GM19452 (cell line): ENCODE results near the gene LHB.
"Not testable (repeated sequence)": the region's sequence is repeated elsewhere in the genome, so short reads cannot be mapped to it uniquely, and the experiment has no call there.

Experiments
- ATAC-seq: cut with Tn5 transposase; IDR thresholded peaks from one replicate; pipeline ENCODE4 v1.9.1; 2021; ENCODE audit not compliant: unreplicated experiment

LHB gene

GRCh38 chr19:49017041-49017665 lies at the start of gene LHB:
LHB (minus strand) TSS chr19:49017091; CDS start chr19:49017081, 10 bp downstream.
- ATAC-seq = no peak

GRCh38 chr19:49065905-49066512 lies 49.1 kb upstream of the LHB start:
- no peak for ATAC-seq

DNA sequence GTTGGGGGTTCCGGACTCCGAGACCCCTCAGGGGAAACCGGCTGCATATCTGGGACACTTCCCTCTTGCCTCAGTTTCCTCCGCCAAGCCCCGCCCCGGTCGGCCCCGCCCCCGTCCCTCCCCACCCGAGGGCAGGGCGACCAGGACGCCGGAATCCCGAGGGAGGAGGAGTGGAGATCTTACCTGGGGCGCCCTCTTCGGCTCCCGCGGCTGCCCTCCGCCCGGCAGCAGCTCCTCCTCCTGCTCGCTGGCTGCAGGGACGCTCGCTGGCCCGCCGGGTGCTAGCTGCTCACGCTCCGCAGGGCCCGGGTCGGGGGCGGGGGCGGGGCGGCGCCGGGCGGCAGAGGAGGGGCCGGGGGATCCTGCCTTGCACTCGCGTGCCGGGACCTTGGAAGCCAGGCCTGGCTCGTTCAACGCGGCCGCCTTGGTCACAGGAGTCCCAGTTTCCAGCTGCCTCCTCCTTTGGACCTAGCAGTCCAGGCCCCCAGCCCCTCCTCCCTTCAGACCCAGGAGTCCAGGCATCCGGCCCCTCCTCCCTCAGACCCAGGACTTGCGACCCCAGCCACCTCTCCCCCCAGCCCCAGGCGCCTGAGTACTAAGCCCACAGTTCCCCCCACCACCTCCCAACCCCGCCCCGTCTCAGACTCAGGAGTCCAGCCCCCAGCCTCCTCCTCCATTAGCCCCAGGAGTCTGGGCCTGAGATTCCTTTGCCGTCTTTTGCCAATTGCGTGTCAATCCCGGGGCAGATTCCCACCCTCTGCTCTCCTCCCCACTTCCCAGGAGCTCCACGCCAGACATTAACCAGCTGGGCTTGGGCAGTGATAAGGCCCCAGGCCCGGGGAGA lies 48.1 kb upstream of the LHB start, which contains the start of gene NTF4:
TSS of gene NTF4 (minus strand) at position 51 of the 844 bp plus-strand sequence. CDS start 2,821 bp downstream, outside the sequence.
- no peak for ATAC-seq

DNA sequence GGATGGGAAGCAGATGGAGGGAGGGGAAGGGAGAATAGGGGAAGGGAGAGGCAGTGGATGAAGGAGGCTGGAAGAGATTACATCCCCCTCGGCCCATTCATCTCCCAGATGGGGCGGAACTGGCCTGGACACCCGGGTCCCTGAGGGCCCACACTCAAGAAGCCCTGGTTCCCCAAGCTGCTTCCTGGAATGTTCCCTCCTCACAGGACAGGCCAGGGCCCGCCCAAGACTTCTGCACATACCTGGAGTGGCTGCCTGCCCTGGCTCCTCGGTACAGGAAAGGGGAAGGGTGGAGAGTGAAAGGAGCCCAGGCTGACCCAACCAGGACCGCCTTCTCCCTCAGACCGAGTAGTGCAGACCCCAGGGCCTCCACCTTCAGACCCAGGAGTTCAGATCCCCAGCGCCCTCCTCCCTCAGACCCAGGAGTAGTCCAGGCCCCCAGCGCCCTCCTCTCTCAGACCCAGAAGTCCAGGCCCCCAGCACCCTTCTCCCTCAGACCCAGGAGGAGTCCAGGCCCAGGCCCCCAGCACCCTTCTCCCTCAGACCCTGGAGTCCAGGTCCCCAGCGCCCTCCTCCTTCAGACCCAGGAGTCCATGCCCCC lies 47.2 kb upstream of the LHB start:
- no peak for ATAC-seq

- no peak for ATAC-seq
These were observed 44.6 kb upstream of the LHB start for GRCh38 chr19:49061445-49061844.

DNA sequence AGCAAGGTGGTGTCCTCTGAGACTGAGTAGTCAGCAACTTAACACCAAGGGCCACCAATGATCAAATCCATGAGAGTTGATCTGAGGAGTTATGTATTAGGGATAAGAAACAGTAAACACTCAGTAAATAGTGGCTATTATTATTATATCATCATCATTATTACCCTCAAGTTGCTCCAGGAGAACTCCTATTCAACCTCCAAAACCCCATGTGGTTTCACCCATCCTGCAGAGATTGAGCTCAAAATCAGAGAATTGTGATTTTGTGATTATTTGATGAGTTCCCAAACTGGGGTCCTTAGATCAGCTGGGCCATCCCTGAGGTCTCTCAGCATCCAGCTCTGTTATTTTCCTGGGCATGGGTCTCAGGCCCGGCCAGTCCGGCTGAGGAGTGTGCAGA lies 44.1 kb upstream of the LHB start:
- ATAC-seq = no peak

GRCh38 chr19:49059053-49059452 lies 42.2 kb upstream of the LHB start:
- no peak for ATAC-seq

GRCh38 chr19:49058562-49058961 lies 41.7 kb upstream of the LHB start:
- no peak for ATAC-seq

- no peak for ATAC-seq
These were observed 40.8 kb upstream of the LHB start, which contains the start of gene CGB7 for GRCh38 chr19:49057636-49058234. CGB7 (minus strand) TSS chr19:49057749; CDS start chr19:49055375, 2,374 bp downstream.

DNA sequence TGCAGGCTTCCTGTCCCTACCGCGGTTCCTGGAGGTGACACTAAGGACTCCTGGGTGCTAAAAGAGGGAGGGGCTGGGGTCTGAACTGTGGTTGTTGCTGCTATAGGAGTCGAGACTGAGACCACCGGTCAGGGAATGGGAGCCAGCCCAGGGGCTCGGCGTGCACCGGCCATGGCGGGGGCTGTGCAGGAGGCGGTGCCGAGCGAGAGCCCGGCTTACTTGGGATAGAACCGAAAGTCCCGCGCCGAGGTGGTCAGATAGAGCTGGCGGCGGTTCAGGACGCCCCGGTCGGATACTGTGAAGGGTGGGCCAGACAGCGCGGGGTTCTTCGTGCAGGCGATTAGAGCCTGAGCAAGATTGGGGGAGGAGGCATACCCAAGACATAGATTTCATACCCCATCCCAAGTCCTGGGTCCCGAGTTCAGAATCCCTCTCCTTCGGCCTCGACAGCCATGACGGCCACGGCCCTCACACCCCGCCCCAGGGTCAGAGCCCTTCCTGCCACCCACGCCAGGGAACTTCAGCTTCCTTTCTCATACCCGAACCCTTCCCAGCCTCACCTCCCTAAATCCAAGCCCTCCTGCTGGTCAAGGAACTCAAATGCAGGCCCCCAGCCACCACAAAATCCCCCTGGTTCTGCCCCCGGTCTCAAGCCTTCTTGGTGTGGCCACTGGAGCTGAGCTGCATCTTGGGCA lies 40.2 kb upstream of the LHB start:
- not testable (repeated sequence) for ATAC-seq

DNA sequence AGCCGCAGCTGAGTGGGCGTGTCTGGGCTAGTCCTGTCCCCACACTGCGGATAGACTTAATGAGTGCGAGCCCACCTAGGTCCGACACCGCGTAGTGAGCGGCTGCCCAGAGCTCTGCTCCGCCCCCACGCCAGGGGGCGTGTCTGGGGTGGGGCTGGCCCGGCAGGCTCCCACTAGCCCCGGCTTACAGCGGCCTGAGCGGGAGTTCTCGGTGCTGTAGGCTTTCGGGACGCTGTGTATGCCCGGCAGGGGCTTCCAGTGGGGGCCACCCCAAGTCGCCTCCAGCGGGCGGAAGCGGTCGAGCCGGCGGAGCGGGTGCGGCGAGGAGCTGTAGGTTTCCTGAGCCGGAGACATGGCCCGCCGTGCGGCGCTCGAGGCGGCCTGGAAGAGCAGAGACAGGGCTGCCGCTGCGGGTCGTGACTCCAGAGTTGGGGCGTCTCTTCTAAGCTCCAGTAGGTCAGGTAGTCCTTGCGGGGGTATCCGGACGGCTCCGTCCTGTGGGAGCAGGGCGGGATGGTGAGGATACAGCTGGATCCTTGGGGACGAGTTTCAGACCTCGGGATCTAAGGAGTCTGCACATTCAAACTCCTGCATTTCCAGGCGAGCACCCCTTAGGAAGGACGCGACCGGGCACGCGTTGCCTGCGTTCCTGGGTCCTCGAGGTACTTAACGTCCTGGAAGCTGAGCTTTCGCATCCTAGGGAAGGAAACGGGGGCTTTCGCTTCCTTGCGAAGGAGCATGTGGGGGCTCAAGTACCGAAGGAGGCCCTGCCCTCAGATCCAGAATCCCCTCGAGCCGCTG lies 39.4 kb upstream of the LHB start:
- peak; percentile 51 for ATAC-seq

- ATAC-seq = not testable (repeated sequence)
These were observed 33.6 kb upstream of the LHB start for GRCh38 chr19:49050376-49051033.

DNA sequence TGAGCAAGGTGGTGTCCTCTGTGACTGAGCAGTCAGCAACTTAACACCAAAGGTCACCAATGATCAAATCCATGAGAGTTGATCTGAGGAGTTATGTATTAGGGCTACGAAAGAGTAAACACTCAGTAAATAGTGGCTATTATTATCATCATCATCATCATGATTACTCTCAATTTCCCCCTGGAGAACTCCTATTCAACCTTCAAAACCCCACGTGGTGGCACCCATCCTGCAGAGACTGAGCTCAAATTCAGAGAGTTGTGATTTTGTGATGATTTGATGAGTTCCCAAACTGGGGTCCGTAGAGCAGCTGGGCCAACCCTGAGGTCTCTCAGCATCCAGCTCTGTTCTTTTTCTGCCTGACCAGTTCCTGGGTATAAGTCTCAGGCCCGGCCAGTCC lies 32.9 kb upstream of the LHB start:
- ATAC-seq = not testable (repeated sequence)

DNA sequence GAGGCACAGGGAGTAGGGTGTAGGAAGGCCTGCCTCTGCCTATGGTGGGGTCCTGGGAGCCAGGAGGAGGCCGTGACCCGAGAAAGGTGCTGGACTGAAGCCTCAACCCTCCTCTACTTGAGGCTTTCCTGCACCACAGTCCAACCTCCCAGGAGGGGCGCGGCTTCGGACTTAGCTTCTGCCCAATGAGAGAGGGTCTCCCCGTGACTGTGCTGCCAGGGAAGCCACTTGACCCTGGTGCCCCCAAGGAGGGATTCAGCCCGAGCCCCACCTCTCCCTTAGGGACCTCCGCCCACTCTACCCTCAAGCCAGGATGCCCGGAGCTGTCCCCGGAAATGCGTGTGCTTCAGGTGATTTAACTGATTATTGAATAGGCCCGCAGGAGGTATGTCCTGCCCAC lies 32.1 kb upstream of the LHB start, which contains the start of gene CGB8:
TSS of gene CGB8 (minus strand) at position 101 of the 400 bp plus-strand sequence. CDS start 372 bp downstream, outside the sequence.
- not testable (repeated sequence) for ATAC-seq

DNA sequence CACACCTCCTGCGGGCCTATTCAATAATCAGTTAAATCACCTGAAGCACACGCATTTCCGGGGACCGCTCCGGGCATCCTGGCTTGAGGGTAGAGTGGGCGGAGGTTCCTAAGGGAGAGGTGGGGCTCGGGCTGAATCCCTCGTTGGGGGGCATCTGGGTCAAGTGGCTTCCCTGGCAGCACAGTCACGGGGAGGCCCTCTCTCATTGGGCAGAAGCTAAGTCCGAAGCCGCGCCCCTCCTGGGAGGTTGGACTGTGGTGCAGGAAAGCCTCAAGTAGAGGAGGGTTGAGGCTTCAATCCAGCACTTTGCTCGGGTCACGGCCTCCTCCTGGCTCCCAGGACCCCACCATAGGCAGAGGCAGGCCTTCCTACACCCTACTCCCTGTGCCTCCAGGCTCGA lies 26.7 kb upstream of the LHB start, which contains the start of gene CGB5:
TSS of gene CGB5 (plus strand) at position 301 of the 400 bp plus-strand sequence. CDS start 362 bp downstream, outside the sequence.
- not testable (repeated sequence) for ATAC-seq

DNA sequence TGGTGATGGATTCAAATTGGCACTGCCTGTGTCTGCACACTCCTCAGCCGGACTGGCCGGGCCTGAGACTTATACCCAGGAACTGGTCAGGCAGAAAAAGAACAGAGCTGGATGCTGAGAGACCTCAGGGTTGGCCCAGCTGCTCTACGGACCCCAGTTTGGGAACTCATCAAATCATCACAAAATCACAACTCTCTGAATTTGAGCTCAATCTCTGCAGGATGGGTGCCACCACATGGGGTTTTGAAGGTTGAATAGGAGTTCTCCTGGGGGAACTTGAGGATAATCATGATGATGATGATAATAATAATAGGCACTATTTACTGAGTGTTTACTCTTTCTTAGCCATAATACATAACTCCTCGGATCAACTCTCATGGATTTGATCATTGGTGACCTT lies 25.8 kb upstream of the LHB start:
- not testable (repeated sequence) for ATAC-seq

GRCh38 chr19:49042177-49042576 lies 25.3 kb upstream of the LHB start:
- no peak for ATAC-seq

DNA sequence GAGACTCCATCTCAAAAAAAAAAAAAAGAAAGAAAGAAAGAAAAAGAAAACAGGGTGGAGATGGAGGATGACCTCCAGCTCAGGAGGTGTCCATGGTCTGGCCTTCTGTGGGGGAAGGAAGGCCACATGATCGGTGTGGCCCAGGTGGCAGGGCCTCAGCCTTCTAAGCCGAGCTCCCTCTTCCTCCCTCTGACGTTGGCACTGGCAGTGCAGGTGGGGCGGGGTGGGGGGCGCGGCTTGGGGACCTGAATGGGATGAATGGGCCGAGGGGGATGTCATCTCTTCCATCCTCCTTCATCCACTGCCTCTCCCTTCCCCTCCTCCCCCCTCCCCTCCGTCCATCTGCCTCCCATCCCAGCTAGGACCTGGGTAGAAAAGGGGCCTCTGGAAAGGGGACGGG lies 22.8 kb upstream of the LHB start:
- not testable (repeated sequence) for ATAC-seq
